Endothelial cell of umbilical vein (primary cell): ENCODE measurements around the gene LXN. TPM values are rescaled to one million over a fixed set of nuclear protein-coding genes. Genes with fewer than 3 reads are reported as not detected.

ENCODE experiments used
- BruUV-seq: library from RNA; stranded (reverse); fragments of 400-500 nt; replicated peaks from 2 replicates; lab custom pipeline; 2021; lab: Mats Ljungman, UMichigan
- CTCF ChIA-PET: fragments of 300-600, 350-600 bp; sonication (Branson Sonifier 250); formaldehyde crosslinking; loops from one replicate; lab custom pipeline; 2021; ENCODE audit warnings: antibody characterized with exemption, inconsistent platforms; lab: Charles Lee
- POLR2A ChIA-PET: fragments of 300-600, 350-600 bp; sonication (Branson Sonifier 250); formaldehyde crosslinking; loops from one replicate; lab custom pipeline; 2021; ENCODE audit warnings: antibody characterized with exemption, inconsistent platforms; lab: Charles Lee
- DNase-seq: peaks from one replicate; pipeline ENCODE4 v3.0.0-alpha.2; 2011; ENCODE audit warnings: low read depth, low spot score
- FAIRE-seq: peaks from 2 replicates; lab custom pipeline; 2011; peaks lifted over from hg19 to GRCh38; lab: Jason Lieb, UNC
- H2AFZ ChIP-seq: 2 replicates; pipeline ENCODE4 v1.6.0; 2012; ENCODE audit warnings: low read depth, low read length, control low read depth, inconsistent platforms
- H3K27ac ChIP-seq: 2 replicates; pipeline ENCODE4 v1.5.1; 2011; ENCODE audit warnings: low read depth, mild to moderate bottlenecking, control low read depth, low read length, moderate library complexity; ENCODE audit not compliant: insufficient read depth
- H3K27me3 ChIP-seq, 2 experiments: 2 replicates each; pipeline versions ENCODE4 v1.6.0 to v1.6.1; 2011; ENCODE audit warnings: low read length in 2 of 2, mixed read lengths in 1 of 2; ENCODE audit not compliant: control insufficient read depth in 2 of 2, insufficient read depth in 2 of 2
- H3K36me3 ChIP-seq, 2 experiments: 2 replicates in 1 of 2; 3 replicates in 1 of 2; pipeline ENCODE4 v1.5.1; 2011; ENCODE audit warnings: low read length in 2 of 2, mild to moderate bottlenecking in 1 of 2, moderate library complexity in 1 of 2; ENCODE audit not compliant: control insufficient read depth in 2 of 2, insufficient read depth in 2 of 2; ENCODE audit errors: extremely low read depth in 1 of 2
- H3K4me1 ChIP-seq: 3 replicates; pipeline ENCODE4 v1.5.1; 2011; ENCODE audit warnings: mild to moderate bottlenecking, low read length; ENCODE audit not compliant: control insufficient read depth, insufficient read depth; ENCODE audit errors: extremely low read depth
- H3K4me2 ChIP-seq: 2 replicates; pipeline ENCODE4 v1.6.1; 2011; ENCODE audit warnings: low read length, control low read depth, mixed read lengths; ENCODE audit not compliant: insufficient read depth
- H3K4me3 ChIP-seq, 3 experiments: fragments of 200-600 bp in 1 of 3; sonication (generic), shearing (Covaris generic) in 1 of 3; replicated peaks in 1 of 3; 2 replicates each; pipeline ENCODE4 v1.5.1; 2011 to 2016; ENCODE audit warnings: control low read depth in 3 of 3, low read length in 3 of 3, mild to moderate bottlenecking in 2 of 3, inconsistent platforms in 1 of 3, low read depth in 1 of 3, moderate library complexity in 1 of 3; ENCODE audit not compliant: insufficient read depth in 1 of 3
- H3K79me2 ChIP-seq: 2 replicates; pipeline ENCODE4 v1.6.0; 2012; ENCODE audit warnings: low read length, inconsistent platforms; ENCODE audit not compliant: control insufficient read depth, insufficient read depth
- H3K9ac ChIP-seq: replicated peaks from 2 replicates; pipeline ENCODE3; 2011; ENCODE audit warnings: low read length, control low read depth; ENCODE audit not compliant: insufficient read depth; ENCODE audit errors: extremely low read depth
- H3K9me1 ChIP-seq: replicated peaks from 3 replicates; pipeline ENCODE4 v1.6.0; 2011; ENCODE audit warnings: mild to moderate bottlenecking, low read length; ENCODE audit not compliant: control insufficient read depth, insufficient read depth; ENCODE audit errors: extremely low read depth
- H3K9me3 ChIP-seq: replicated peaks from 2 replicates; pipeline ENCODE4 v1.5.1; 2012; ENCODE audit warnings: low read length, inconsistent platforms; ENCODE audit not compliant: control insufficient read depth, insufficient read depth
- H4K20me1 ChIP-seq: replicated peaks from 2 replicates; pipeline ENCODE3; 2011; ENCODE audit warnings: mild to moderate bottlenecking, low read length; ENCODE audit not compliant: control insufficient read depth, insufficient read depth; ENCODE audit errors: extremely low read depth
- EZH2 ChIP-seq: IDR thresholded peaks from 2 replicates; pipeline ENCODE4 v1.6.1; 2012; ENCODE audit warnings: borderline replicate concordance, low read depth, mild to moderate bottlenecking, moderate library complexity, low read length, inconsistent platforms; ENCODE audit not compliant: severe bottlenecking
- FOS ChIP-seq: IDR thresholded peaks from 2 replicates; pipeline ENCODE4 v1.6.1; 2011; ENCODE audit warnings: mild to moderate bottlenecking, low read length, moderate library complexity, borderline replicate concordance; ENCODE audit not compliant: insufficient read depth
- GATA2 ChIP-seq: IDR thresholded peaks from 2 replicates; pipeline ENCODE4 v1.7.0; 2011; ENCODE audit warnings: low read depth, mild to moderate bottlenecking, moderate library complexity, mixed read lengths, low read length; ENCODE audit not compliant: insufficient read length, insufficient read depth
- JUN ChIP-seq: IDR thresholded peaks from 2 replicates; pipeline ENCODE4 v1.6.1; 2011; ENCODE audit warnings: borderline replicate concordance, low read depth; ENCODE audit not compliant: insufficient read length, insufficient read depth
- MYC ChIP-seq: IDR thresholded peaks from one replicate; pipeline ENCODE4 v1.6.1; 2011; ENCODE audit warnings: mild to moderate bottlenecking, low read depth, low read length
- POLR2A ChIP-seq: IDR thresholded peaks from 2 replicates; pipeline ENCODE4 v1.6.1; 2012; ENCODE audit warnings: low read depth, mild to moderate bottlenecking, control low read depth, low read length
- POLR2AphosphoS5 ChIP-seq: IDR thresholded peaks from 2 replicates; pipeline ENCODE4 v1.6.1; 2012; ENCODE audit warnings: low read depth, mild to moderate bottlenecking, control low read depth, low read length, moderate library complexity; ENCODE audit not compliant: insufficient read depth
- dilution Hi-C: fragments of 300-500 bp; cut with MboI; formaldehyde crosslinking; loops from one replicate; pipeline ENCODE4 v1.15.0; 2019; ENCODE audit warnings: low sequenced_read_pairs; ENCODE audit not compliant: extremely low pct_ligation_motif_present
- intact Hi-C: fragments of 100-400 bp; cut with micrococcal nuclease; formaldehyde crosslinking; loops from one replicate; pipeline ENCODE4 v1.10.0; 2022
- polyA plus RNA-seq, 4 experiments: library from polyadenylated mRNA; depleted of rRNA in 3 of 4; stranded (reverse) in 3 of 4; unstranded in 1 of 4; fragments of >200 nt; gene quantifications; 2 replicates each; pipeline versions ENCODE4 v1.2.1 to v1.2.3, GENCODE V29; 2011 to 2012; ENCODE audit warnings: missing spikeins in 1 of 4
- total RNA-seq: library from RNA; stranded (reverse); gene quantifications from 2 replicates; pipeline ENCODE4 v1.2.3, GENCODE V29; 2021
- TF ChIP-seq, protein P1 (sequence below): IDR thresholded peaks from 2 replicates; pipeline ENCODE4 v1.6.1; 2011; ENCODE audit not compliant: insufficient read depth, insufficient read length
- TF ChIP-seq, protein P2 (sequence below), 2 donors: IDR thresholded peaks; 1 replicate in 1 of 2; 2 replicates in 1 of 2; pipeline ENCODE4 v1.5.1; 2011; ENCODE audit warnings: low read length in 2 of 2, mild to moderate bottlenecking in 2 of 2, moderate library complexity in 2 of 2, control low read depth in 1 of 2, inconsistent platforms in 1 of 2, low read depth in 1 of 2; ENCODE audit not compliant: insufficient read depth in 1 of 2; ENCODE audit errors: extremely low read depth in 1 of 2

Gene LXN
- total and polyA plus RNA-seq, 2 donors (not counting 3 experiments of a cell fraction or from before 2014, with no cell fraction given): 56.9 to 118 TPM

DNA sequence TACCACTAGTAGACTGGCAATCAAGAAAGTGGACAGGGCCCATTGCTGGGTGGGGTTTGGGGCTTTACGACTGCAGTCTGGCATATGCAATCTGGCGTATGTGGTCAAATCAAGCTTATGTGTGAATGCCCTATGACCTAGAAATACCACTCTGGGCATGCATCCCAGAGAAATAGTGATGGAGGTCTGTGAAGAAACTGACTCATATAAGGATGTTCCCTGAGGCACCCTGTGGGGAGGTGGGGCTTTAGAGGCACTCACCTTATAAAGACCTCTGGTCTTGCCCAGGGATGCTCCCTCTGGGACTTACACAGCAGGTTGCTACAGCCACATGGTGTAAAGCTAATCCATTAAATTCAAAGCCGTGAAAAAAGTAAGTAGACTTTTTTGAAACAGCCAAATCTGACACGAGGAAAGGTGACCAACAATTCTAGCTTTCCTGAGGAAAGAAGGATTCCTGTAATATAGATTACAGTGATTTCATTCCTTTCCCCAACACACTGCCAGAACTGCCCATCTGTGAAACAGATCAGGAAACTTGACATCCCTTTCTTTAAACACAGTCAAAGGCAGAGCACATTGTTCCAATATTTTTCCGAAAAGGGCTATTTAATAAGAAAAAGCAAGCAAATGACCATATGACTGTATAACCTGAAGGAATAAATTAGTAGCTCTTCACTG lies 46.2 kb upstream of the LXN start:
- peak; percentile 95 for DNase-seq
- intact Hi-C loops (loop anchor here (2.0 to 10.0 kb wide), 2 partner anchors 16 to 1046 kb away; no protein-coding TSS in a partner anchor), dilution Hi-C loops (no loop called here)
- no TSS peak for BruUV-seq
- Histone ChIP-seq H3K4me3 (no peak overlapping the region), H3K9ac (no peak overlapping the region), H4K20me1 (no peaks in the 10 kb centered on the region), H3K4me1 (peaks cover 38% of the 10 kb centered on the region), H3K9me3 (no peaks in the 10 kb centered on the region), H3K27ac (peak overlapping the region; percentile 13), H2AFZ (no peak overlapping the region), H3K4me2 (peak overlapping the region; percentile 30), H3K79me2 (no peaks in the 10 kb centered on the region), H3K36me3 (no peaks in the 10 kb centered on the region), H3K9me1 (no peaks in the 10 kb centered on the region), H3K27me3 (no peaks in the 10 kb centered on the region)
- TF ChIP-seq POLR2AphosphoS5 (peak; percentile 43), JUN (peak; percentile 17), GATA2 (peak; percentile 26), MYC (no peak), EZH2 (no peak), POLR2A (no peak), FOS (peak; percentile 43)
- TF ChIP-seq, protein P1, sequence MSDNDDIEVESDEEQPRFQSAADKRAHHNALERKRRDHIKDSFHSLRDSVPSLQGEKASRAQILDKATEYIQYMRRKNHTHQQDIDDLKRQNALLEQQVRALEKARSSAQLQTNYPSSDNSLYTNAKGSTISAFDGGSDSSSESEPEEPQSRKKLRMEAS: no peak
- TF ChIP-seq, protein P2, sequence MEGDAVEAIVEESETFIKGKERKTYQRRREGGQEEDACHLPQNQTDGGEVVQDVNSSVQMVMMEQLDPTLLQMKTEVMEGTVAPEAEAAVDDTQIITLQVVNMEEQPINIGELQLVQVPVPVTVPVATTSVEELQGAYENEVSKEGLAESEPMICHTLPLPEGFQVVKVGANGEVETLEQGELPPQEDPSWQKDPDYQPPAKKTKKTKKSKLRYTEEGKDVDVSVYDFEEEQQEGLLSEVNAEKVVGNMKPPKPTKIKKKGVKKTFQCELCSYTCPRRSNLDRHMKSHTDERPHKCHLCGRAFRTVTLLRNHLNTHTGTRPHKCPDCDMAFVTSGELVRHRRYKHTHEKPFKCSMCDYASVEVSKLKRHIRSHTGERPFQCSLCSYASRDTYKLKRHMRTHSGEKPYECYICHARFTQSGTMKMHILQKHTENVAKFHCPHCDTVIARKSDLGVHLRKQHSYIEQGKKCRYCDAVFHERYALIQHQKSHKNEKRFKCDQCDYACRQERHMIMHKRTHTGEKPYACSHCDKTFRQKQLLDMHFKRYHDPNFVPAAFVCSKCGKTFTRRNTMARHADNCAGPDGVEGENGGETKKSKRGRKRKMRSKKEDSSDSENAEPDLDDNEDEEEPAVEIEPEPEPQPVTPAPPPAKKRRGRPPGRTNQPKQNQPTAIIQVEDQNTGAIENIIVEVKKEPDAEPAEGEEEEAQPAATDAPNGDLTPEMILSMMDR (IDR thresholded peaks at IDR 0.05; ENCODE audit: extremely low read depth in 1 of 2, insufficient read depth in 1 of 2, low read depth in 1 of 2, low read length in 2 of 2): no peak
- FAIRE-seq: peak; percentile 55
- CTCF ChIA-PET: interaction anchor here (0.8 to 4.7 kb wide), 10 partner anchors 9 to 73 kb away, joined by 3 to 34 read pairs (median 6); partner anchors contain the start of gene LXN
- POLR2A ChIA-PET: interaction anchor here (0.7 to 1.0 kb wide), 3 partner anchors 16 to 19 kb away, joined by 3 to 6 read pairs (median 4); no protein-coding TSS in a partner anchor
